ENCODE measurements around the gene NUDT2.

Gene NUDT2

GRCh38 chr9:34371886-34372466 lies 42.6 kb downstream of the NUDT2 start:
- DNase-seq = no peak

- DNase-seq = no peak
Measured at GRCh38 chr9:34372467-34373011, 43.2 kb downstream of the NUDT2 start.

GRCh38 chr9:34373749-34374148 lies 44.4 kb downstream of the NUDT2 start:
- DNase-seq = no peak

GRCh38 chr9:34374339-34374738 lies 45.0 kb downstream of the NUDT2 start:
- DNase-seq = no peak

GRCh38 chr9:34374905-34375552 lies 45.7 kb downstream of the NUDT2 start:
- no peak for DNase-seq

- DNase-seq = peak; percentile 61
Measured at GRCh38 chr9:34375901-34376595, 46.7 kb downstream of the NUDT2 start.

GRCh38 chr9:34376596-34377403 lies 47.4 kb downstream of the NUDT2 start, which contains the start of gene MYORG:
Gene MYORG (minus strand): TSS chr9:34376898. CDS start chr9:34372943, 3,955 bp downstream.
- peak; percentile 98 to 99 for DNase-seq

GRCh38 chr9:34377404-34377746 lies 48.0 kb downstream of the NUDT2 start:
- no peak for DNase-seq

GRCh38 chr9:34378376-34379060 lies 49.1 kb downstream of the NUDT2 start:
- no peak for DNase-seq

GRCh38 chr9:34379334-34380033 lies 50.1 kb downstream of the NUDT2 start:
- DNase-seq = peak; percentile 95 to 96

GRCh38 chr9:34380034-34380510 lies 50.7 kb downstream of the NUDT2 start:
- DNase-seq = peak; percentile 43 to 51

- peak; percentile 79 to 86 for DNase-seq
Measured at GRCh38 chr9:34380511-34381315, 51.3 kb downstream of the NUDT2 start.

GRCh38 chr9:34381323-34381722 lies 52.0 kb downstream of the NUDT2 start:
- DNase-seq = no peak

GRCh38 chr9:34382054-34382453 lies 52.7 kb downstream of the NUDT2 start:
- no peak for DNase-seq

GRCh38 chr9:34382879-34383278 lies 53.5 kb downstream of the NUDT2 start:
- no peak for DNase-seq

GRCh38 chr9:34383904-34384303 lies 54.5 kb downstream of the NUDT2 start:
- DNase-seq = no peak

GRCh38 chr9:34384368-34385165 lies 55.2 kb downstream of the NUDT2 start:
- no peak for DNase-seq

- DNase-seq = no peak
Measured at GRCh38 chr9:34385561-34386230, 56.3 kb downstream of the NUDT2 start.

- no peak for DNase-seq
Measured at GRCh38 chr9:34386656-34387055, 57.3 kb downstream of the NUDT2 start.

All from activated T-cell treated with anti-CD3 and anti-CD28 coated beads, Interleukin-2, amount 50 U/mL, for 48 hours (primary cell).